Epithelial cell of esophagus (primary cell): Measurements from ENCODE around the gene TUBG2.

Source experiments
- DNase-seq: peaks from one replicate; pipeline ENCODE4 v3.0.0; 2010; ENCODE audit warnings: low read depth
- H3K4me3 ChIP-seq: 2 replicates; pipeline ENCODE4 v1.5.1; 2011; ENCODE audit warnings: mild to moderate bottlenecking, low read length, control low read depth
- CTCF ChIP-seq: IDR thresholded peaks from 2 replicates; pipeline ENCODE4 v1.5.1; 2011; ENCODE audit warnings: low read depth, mild to moderate bottlenecking, low read length, control low read depth, inconsistent platforms; ENCODE audit not compliant: insufficient read depth; ENCODE audit errors: missing control alignments

TUBG2 gene

GRCh38 chr17:42695500-42695899, 36.4 kb downstream of the TUBG2 start:
- no peak for DNase-seq
- TF ChIP-seq CTCF: no peak
- H3K4me3 ChIP-seq: no peak overlapping the region

- DNase-seq: no peak
- TF ChIP-seq CTCF: no peak
- no peak overlapping the region for H3K4me3 ChIP-seq
Observed at GRCh38 chr17:42697108-42697811, 38.2 kb downstream of the TUBG2 start.

- no peak for TF ChIP-seq CTCF
- DNase-seq: no peak
Observed at GRCh38 chr17:42698736-42699414, 39.8 kb downstream of the TUBG2 start.

GRCh38 chr17:42699415-42699740, 40.3 kb downstream of the TUBG2 start:
- TF ChIP-seq CTCF: no peak
- H3K4me3 ChIP-seq: no peak overlapping the region
- DNase-seq: no peak

More at GRCh38 chr17:42698736-42699414, 39.8 kb downstream of the TUBG2 start:
- H3K4me3 ChIP-seq: no peak overlapping the region

- DNase-seq: no peak
- no peak for TF ChIP-seq CTCF
- no peak overlapping the region for H3K4me3 ChIP-seq
Observed at GRCh38 chr17:42700586-42701289, 41.7 kb downstream of the TUBG2 start.

- DNase-seq: no peak
- no peak for TF ChIP-seq CTCF
- H3K4me3 ChIP-seq: no peak overlapping the region
Observed at GRCh38 chr17:42702446-42702845, 43.4 kb downstream of the TUBG2 start.

- TF ChIP-seq CTCF: no peak
Observed at GRCh38 chr17:42704490-42704836, 45.4 kb downstream of the TUBG2 start.

More at GRCh38 chr17:42704490-42704836, 45.4 kb downstream of the TUBG2 start:
- DNase-seq: no peak
- H3K4me3 ChIP-seq: no peak overlapping the region
